ENCODE measurements around the gene HSF4.

DNA sequence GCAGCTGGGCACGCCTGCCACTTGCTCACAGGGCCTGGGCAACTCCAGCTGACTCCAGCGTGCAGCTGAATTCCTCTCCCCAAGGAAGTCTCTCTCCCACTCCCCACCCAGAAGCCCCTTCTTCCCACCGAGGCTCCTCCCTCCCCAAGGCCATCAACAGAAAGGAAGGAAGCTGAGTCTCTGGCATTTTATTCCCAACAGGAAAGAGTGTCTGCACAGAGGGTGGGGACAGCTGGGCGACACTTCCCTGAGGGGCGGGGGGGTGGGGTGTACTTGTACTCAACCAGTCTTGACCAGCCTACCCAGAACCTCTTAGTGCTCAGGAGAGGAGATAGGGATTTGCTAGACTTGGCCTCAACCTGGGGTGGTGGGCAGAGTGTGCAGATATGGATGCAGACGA, 25.5 kb downstream of the HSF4 start, which contains the start of gene EXOC3L1:
- TF ChIP-seq EZH2 (IDR thresholded peaks at IDR 0.05), result no peak
- TF ChIP-seq POLR2AphosphoS5 (IDR thresholded peaks at IDR 0.05; ENCODE audit: borderline replicate concordance, low read depth, low read length), result no peak

Data from SK-N-MC (cell line).